GM19372 (cell line): ENCODE measurements around the gene RWDD1.
"Not testable (repeated sequence)": the region's sequence is repeated elsewhere in the genome, so short reads cannot be mapped to it uniquely, and the experiment has no call there.

Experiments
- ATAC-seq: cut with Tn5 transposase; IDR thresholded peaks from one replicate; pipeline ENCODE4 v1.9.1; 2021; ENCODE audit warnings: mild to moderate bottlenecking, low read depth, moderate library complexity; ENCODE audit not compliant: unreplicated experiment

RWDD1 gene

DNA sequence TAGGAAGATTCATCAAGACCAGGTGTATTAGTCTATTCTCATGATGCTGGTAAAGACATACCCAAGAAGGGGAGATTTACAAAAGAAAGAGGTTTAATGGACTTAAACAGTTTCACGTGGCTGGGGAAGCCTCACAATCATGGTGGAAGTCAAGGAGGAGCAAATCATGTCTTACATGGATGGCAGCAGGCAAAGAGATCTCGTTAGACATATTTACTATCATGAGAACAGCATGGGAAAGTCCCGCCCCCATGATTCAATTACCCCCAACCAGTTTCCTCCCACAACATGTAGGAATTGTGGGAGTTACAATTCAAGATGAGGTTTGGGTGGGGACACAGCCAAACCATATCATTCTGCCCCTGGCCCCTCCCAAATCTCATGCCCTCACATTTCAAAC lies 32.6 kb downstream of the RWDD1 start:
- not testable (repeated sequence) for ATAC-seq

DNA sequence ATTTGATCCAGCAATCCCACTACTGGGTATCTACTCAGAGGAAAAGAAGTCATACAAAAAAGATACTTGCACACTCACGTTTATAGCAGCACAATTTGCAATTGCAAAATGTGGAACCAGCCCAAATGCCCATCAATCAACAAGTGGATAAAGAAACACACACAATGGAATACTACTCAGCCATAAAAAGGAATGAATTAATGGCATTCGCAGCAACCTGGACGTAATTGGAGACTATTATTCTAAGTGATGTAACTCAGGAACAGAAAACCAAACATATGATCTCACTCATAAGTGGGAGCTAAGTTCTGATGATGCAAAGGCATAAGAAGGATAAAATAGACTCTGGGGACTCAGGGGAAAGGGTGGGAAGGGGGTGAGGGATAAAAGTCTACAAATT lies 33.6 kb downstream of the RWDD1 start:
- not testable (repeated sequence) for ATAC-seq

DNA sequence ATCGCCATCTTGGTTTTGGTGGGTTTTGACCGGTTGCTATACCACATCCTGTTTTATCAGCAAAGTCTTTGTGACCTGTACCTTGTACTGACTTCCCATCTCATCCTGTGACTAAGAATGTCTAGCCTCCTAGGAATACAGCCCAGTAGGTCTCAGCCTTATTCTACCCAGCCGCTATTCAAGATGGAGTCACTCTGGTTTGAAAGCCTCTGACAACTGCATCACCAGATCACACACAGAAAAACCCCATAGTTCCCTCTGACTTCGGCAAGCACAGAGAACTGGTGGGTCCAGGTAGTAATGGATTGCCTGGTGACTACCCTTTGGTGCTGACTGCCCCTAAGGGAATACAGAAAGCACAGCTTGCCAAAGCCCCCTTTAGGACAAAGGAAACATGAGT lies 34.6 kb downstream of the RWDD1 start:
- no peak for ATAC-seq

DNA sequence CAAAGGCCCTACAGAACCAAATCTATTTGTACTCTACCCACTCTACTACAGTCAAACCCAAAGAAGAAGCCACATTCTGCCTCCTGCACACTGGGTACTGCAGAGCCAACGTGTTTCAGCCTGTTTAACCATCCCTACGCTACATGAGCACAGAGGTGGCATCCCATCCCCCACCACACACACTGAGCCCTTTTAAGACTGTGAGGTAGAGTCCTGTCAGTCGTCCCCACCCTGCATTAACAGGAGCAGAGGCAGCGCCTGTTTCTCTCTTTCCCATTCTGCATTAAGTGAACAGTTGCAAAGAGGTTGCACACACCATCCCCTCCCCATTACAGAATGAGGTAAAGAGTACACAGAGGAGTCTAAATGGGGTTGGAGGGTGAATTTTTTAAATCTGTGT lies 39.8 kb downstream of the RWDD1 start:
- no peak for ATAC-seq

DNA sequence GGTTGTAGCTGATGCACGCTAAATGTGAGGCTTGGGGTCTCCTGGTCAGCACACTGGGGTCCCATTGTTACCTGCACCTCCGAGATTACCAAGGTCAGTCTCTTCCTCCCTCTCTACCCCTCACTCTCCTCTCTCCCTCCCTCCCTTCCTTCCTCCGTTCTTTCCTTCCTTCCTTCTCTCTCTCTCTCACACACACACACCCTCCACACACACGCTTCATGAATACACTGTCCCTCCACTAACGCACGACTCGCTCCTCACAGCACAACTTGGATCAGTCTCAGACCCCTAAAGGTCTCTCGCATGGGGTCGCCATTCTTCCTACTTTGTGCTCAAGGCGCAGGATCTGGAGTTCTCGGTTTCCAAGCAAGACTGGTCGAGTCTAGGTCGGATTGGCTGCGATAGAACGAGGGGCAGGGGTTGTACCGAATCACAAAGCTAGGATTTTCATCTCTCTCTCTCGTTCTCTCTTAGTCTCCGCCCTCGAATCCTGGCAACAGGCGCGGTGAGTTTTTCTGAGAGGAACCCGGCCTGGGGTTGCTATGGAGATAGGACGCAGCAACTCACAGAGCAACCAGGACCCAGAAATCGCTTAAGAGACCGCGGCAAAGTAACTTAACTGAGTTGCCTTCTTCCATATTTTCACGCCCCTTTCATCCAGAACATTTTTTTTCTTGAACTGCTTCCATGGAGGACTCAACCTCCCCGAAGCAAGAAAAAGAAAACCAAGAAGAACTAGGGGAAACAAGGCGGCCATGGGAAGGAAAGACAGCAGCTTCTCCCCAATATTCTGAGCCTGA lies 44.8 kb downstream of the RWDD1 start, which contains the start of gene RSPH4A:
Gene RSPH4A (plus strand): TSS at position 543 of the 800 bp plus-strand sequence. CDS start 145 bp downstream, at position 688.
- peak; percentile 100 for ATAC-seq

DNA sequence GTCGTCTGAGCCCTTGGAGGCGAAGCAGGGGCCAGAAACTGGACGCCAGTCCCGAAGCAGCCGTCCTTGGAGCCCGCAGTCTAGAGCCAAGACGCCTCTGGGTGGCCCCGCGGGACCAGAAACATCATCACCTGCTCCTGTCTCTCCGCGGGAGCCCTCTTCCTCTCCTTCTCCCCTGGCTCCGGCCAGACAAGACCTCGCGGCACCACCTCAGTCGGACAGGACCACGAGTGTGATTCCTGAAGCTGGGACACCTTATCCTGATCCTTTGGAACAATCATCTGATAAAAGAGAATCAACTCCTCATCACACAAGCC lies 45.4 kb downstream of the RWDD1 start:
- ATAC-seq = peak; percentile 19

DNA sequence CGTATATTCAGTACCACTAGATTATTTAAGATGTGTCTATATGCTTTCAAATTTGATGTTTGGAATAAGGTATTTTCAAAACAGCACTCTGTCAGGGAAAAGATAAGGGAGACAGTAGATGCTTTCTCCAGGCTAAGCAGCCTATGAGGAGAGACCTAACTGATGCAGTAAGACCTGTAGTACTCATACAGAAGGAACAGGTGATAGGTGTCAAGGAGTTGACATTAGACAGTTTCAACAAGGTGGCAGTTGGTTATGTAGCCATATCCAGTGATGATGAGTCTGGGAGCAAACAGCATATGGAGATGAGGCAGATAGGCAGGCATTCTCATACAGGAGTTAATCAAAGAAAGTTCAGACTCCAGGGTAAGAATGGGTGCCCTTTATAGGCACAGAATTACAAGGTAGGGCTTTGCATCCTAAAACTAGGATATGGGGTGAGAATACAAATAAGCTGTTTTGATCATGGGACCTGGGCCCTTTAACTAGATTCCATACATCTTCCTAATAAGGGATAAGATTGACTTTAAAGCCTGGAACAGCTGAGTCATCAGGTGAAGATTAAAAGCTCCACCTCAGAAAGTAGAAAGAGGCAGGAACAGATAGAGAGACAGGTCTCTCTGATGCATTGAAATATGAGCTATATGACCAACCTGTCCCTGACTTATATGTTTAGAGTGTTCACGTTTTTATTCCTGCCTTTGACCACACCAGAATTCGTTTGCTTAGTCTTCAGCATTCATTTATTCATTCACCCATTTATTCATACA lies 52.9 kb downstream of the RWDD1 start:
- ATAC-seq = no peak

DNA sequence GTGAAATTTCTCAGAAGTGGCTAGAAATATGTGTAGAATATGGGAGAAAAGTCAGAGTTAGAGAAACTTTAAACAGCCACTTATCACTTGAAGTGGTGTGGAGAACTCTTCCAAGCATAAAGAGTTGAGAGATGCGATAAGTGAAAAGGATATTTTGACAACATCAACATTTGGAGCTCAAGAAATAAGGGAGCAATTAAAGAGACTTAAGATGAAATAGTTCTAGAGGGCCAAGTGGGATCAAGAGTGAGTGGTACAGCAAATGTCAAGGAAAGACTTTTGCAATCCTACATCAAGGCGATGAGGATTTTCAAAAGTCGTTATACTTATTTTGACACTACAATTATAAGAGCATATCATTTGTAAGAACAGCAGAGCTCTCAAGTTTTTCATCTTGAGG lies 54.6 kb downstream of the RWDD1 start:
- ATAC-seq = no peak

DNA sequence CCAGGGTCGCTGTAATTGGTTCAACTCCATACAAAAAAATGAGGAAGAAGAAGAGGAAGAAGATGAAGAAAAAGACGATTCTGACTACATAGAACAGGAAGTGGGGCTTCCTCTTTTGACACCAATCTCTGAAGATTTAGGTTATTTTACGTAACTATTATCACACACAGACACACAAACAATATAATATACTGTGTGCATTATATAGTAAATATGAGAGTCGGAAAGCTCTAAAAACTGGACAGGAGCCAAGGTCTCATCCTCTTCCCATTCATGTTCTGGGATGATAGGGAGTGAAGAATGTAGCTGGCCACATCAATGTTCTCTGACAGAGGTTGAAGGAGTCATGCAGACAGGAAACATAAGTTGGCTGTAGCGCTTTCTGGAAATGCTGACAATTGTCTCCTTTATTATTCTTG lies 58.3 kb downstream of the RWDD1 start:
- ATAC-seq = no peak

DNA sequence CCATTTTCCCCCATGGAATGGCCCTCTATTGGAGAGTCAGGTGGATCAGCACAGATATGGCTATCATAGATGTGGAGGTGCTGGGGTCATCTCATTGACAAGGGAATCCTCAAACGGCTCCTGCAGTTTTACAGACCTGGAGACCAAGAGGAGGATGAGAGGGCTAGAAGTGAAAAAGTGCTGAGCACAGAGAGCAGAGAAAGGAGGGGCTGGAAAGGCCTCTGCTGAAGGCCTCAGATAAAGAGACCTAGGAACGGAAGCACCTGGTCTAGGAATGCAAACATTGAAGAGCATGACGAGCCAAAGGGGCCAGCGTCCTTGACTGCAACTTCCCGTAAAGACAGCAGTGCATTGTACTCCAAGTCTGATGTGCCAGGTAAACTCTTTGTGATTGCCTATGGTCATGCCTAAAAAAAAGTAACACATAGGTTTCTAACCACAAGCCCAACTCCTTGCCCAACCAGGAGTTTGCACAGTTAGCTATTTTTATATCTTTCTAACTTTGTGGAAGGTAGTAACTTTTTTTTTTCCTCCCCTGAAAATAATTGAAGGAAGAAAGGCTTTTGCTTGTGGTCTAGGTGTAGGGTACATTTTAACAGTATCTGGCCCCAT lies 60.2 kb downstream of the RWDD1 start:
- no peak for ATAC-seq

DNA sequence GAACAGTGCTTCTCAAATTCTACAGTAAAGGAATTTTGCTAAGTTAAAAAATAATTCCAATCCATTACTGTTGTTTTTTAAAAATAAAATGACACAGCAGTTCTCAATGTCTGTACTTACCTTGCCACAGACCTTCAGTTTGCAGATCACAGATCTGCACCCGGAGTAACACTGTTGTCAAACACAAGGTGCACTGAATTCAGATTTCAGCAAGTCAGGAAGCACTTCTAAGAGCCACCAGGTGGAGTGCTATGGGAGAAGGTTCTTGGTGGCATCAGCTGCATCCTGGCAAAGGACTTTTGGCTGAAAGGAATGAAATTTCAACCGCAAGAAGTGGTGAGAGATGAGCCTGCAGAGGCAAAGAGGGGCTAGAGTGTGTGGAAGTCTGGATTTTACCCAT lies 62.4 kb downstream of the RWDD1 start:
- no peak for ATAC-seq
